Epithelial cell of proximal tubule (primary cell): ENCODE results near the gene ZMIZ2. TPM values are rescaled to one million over a fixed set of nuclear protein-coding genes. Genes with fewer than 3 reads are reported as not detected.

Source experiments
- DNase-seq: peaks from one replicate; pipeline ENCODE4 v3.0.0-alpha.2; 2011; ENCODE audit warnings: low read depth
- H3K4me3 ChIP-seq: 2 replicates; pipeline ENCODE4 v1.5.1; 2011; ENCODE audit warnings: low read depth, mild to moderate bottlenecking, low read length
- total RNA-seq: library from RNA; depleted of rRNA; stranded (reverse); fragments of >200 nt; gene quantifications from 2 replicates; pipeline ENCODE4 v1.2.3, GENCODE V29; 2015
- TF ChIP-seq, protein P1 (sequence below): conservative IDR thresholded peaks from 2 replicates; pipeline ENCODE4 v1.5.1; 2012; ENCODE audit warnings: low read depth, mild to moderate bottlenecking, low read length

The ZMIZ2 gene
- total RNA-seq, 1 donor from 2014 or later: 22.9 TPM

DNA sequence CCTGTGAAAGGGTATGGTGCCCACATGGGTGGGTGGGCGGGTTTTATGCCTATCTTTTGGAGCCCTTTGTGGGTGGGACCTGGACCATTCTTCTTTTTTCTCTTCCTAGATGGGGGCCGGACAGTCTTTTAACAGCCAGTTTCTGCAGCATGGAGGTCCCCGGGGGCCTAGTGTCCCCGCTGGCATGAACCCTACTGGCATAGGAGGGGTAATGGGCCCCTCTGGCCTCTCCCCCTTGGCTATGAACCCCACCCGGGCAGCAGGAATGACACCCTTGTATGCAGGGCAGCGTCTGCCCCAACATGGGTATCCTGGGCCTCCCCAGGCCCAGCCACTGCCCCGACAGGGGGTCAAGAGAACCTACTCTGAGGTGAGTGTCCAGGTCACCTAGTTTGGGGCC, 9.1 kb downstream of the ZMIZ2 start:
- no peak overlapping the region for H3K4me3 ChIP-seq
- TF ChIP-seq, protein P1, sequence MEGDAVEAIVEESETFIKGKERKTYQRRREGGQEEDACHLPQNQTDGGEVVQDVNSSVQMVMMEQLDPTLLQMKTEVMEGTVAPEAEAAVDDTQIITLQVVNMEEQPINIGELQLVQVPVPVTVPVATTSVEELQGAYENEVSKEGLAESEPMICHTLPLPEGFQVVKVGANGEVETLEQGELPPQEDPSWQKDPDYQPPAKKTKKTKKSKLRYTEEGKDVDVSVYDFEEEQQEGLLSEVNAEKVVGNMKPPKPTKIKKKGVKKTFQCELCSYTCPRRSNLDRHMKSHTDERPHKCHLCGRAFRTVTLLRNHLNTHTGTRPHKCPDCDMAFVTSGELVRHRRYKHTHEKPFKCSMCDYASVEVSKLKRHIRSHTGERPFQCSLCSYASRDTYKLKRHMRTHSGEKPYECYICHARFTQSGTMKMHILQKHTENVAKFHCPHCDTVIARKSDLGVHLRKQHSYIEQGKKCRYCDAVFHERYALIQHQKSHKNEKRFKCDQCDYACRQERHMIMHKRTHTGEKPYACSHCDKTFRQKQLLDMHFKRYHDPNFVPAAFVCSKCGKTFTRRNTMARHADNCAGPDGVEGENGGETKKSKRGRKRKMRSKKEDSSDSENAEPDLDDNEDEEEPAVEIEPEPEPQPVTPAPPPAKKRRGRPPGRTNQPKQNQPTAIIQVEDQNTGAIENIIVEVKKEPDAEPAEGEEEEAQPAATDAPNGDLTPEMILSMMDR: no peak
- DNase-seq: no peak

DNA sequence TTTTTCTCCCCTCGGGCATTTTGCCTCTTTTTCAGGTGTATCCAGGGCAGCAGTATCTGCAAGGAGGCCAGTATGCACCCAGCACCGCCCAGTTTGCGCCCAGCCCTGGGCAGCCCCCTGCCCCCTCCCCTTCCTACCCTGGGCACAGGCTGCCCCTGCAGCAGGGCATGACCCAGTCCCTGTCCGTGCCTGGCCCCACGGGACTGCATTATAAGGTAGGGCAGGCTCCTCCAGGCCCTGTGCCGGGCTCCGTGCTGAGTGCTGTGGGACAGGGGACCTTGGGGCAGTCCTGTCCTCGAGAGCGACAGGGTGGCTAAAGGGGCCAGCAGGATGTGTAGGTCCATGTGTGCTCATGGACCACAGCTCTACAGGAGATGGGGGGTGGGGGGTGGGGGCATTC, 10.6 kb downstream of the ZMIZ2 start:
- DNase-seq: no peak
- TF ChIP-seq, protein P1: no peak

DNA sequence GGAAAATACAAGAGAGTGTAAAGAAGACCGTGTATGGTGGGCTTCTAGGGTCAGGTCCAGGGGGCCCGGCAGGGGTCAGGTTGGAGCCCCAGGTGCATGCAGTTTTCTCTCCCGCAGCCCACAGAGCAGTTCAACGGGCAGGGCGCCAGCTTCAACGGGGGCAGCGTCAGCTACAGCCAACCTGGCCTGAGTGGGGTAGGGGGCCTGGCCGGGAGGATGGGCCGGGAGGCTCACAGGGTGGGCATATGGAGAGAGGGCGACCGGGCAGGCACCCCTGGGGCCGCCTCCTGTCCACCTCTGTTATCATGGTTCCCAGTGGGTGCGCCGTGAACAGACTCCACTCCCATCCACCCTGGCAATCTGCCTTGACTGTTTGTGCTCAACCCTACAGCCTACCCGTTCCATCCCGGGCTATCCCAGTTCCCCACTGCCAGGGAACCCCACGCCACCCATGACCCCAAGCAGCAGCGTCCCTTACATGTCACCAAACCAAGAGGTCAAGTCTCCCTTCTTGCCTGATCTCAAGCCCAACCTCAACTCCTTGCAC, 11.5 kb downstream of the ZMIZ2 start:
- TF ChIP-seq, protein P1: no peak
- DNase-seq: no peak
- H3K4me3 ChIP-seq: no peak overlapping the region

More for the DNA sequence above, 10.6 kb downstream of the ZMIZ2 start:
- H3K4me3 ChIP-seq: no peak overlapping the region

DNA sequence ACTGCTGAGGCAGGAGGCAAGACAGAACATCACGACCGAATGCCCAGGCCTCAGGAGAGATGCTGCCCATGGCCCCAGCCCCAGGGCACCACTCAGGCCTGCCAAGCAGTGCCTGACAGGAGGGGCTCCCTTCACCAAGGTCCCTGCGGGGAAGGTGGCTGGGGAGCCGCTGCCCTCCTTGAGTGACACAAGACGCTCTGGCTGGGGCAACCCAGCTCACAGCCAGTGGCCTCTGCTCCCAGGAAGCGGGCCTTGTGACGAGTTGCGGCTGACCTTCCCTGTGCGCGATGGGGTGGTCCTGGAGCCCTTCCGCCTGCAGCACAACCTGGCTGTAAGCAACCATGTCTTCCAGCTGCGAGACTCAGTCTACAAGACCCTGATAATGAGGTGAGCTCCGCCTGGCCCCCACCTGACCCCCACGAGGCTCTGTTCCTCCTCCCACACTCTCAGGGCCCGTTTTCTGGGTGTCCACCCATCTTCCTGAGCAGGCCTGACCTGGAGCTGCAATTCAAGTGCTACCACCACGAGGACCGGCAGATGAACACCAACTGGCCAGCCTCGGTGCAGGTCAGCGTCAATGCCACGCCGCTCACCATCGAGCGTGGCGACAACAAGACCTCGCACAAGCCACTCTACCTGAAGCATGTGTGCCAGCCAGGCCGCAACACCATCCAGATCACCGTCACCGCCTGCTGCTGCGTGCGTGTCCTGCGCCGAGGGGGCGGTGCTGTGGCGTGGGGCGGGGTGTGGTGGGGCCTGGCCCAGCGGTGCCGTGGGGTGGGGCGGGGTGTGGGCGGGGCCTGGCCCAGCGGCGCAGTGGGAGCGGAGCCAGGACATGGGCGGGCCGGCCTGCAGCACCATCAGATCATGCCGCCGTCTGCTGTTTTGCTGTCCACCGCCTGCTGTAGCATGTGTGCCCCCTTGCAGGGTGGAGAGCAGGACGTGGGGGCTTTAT, 12.8 kb downstream of the ZMIZ2 start:
- H3K4me3 ChIP-seq: no peak overlapping the region
- DNase-seq: no peak
- TF ChIP-seq, protein P1: no peak

DNA sequence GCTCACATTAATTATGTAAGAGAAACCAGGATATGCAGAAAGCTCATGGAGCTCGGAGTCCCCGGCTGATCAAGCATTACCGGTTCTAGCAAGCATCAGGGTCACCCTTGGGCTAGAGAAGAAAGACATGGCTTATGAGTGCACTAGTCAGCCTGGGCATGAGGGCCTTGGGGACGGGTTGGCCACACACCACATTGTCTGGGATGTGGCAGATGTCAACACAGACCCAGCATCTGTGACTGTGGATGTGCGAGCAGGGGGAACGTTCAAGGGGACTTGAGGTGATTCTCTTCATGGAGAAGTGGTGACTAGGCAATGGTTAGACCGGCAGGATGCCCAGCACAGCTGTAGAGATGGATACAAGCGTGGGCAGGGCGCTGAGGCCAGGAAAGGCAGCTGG, 13.7 kb downstream of the ZMIZ2 start:
- no peak overlapping the region for H3K4me3 ChIP-seq
- no peak for DNase-seq
- TF ChIP-seq, protein P1: no peak

DNA sequence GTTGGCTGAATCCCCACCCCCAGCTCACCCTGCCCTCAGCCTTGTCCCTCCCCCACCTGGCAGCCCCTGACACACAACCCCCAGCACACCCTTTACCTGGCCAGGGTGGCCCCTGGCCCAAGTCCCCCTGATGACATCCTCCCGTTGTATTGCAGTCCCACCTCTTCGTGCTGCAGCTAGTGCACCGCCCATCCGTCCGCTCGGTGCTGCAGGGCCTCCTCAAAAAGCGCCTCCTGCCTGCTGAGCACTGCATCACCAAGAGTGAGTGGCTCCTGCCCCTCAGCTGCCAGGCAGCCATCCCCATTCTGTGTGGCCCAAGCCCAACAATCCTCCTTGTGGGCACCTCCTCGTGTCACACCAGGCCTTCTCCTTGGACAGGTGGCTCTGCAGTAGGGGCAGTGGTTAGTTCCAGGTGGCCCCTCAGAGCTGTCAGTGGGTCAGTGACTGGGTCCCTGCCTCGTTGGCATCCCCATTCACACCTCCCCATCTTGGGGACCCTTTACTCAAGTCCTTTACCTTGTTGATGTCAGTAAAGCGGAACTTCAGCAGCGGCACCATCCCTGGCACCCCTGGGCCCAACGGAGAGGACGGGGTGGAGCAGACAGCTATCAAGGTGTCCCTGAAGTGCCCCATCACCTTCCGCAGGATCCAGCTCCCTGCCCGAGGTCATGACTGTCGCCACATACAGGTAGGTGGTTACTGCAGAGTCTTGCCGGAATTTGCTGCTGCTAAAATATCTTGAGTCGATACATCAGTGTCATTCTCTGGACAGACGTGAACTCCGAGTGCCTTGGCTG, 14.3 kb downstream of the ZMIZ2 start:
- TF ChIP-seq, protein P1: no peak
- DNase-seq: no peak
- no peak overlapping the region for H3K4me3 ChIP-seq
